Astrocyte (in vitro differentiated cells and primary cell): ENCODE results near the gene DNAJC27. TPM values are rescaled to one million over a fixed set of nuclear protein-coding genes. Genes with fewer than 3 reads are reported as not detected.

Source experiments
- DNase-seq: peaks from one replicate; pipeline ENCODE4 v3.0.0-alpha.2; 2010; ENCODE audit warnings: low read depth
- FAIRE-seq: peaks from 2 replicates; lab custom pipeline; 2011; peaks lifted over from hg19 to GRCh38; lab: Jason Lieb, UNC
- H2AFZ ChIP-seq: 2 replicates; pipeline ENCODE4 v1.6.0; 2012; ENCODE audit warnings: low read depth, low read length, inconsistent platforms
- H3K27ac ChIP-seq: 2 replicates; pipeline ENCODE4 v1.5.1; 2011; ENCODE audit warnings: low read depth, low read length, inconsistent platforms
- H3K27me3 ChIP-seq: 2 replicates; pipeline ENCODE4 v1.6.0; 2011; ENCODE audit warnings: low read length, inconsistent platforms; ENCODE audit not compliant: insufficient read depth
- H3K36me3 ChIP-seq: 2 replicates; pipeline ENCODE4 v1.5.1; 2011; ENCODE audit warnings: low read length, inconsistent platforms; ENCODE audit not compliant: insufficient read depth
- H3K4me1 ChIP-seq: 2 replicates; pipeline ENCODE4 v1.5.1; 2011; ENCODE audit warnings: low read length, inconsistent platforms; ENCODE audit not compliant: insufficient read depth
- H3K4me2 ChIP-seq: 2 replicates; pipeline ENCODE4 v1.6.0; 2012; ENCODE audit warnings: low read length, inconsistent platforms
- H3K4me3 ChIP-seq: 2 replicates; pipeline ENCODE4 v1.5.1; 2011; ENCODE audit warnings: low read depth, mild to moderate bottlenecking, low read length, inconsistent platforms; ENCODE audit not compliant: insufficient read depth
- H3K79me2 ChIP-seq: 2 replicates; pipeline ENCODE4 v1.6.0; 2012; ENCODE audit warnings: mild to moderate bottlenecking, low read length, inconsistent platforms; ENCODE audit not compliant: insufficient read depth
- H3K9ac ChIP-seq: 2 replicates; pipeline ENCODE4 v1.6.0; 2012; ENCODE audit warnings: mild to moderate bottlenecking, low read length, inconsistent platforms
- H3K9me3 ChIP-seq: 2 replicates; pipeline ENCODE4 v1.5.1; 2012; ENCODE audit warnings: low read depth, mild to moderate bottlenecking, low read length, inconsistent platforms; ENCODE audit not compliant: insufficient read depth
- H4K20me1 ChIP-seq: 2 replicates; pipeline ENCODE4 v1.6.0; 2012; ENCODE audit warnings: low read length, inconsistent platforms; ENCODE audit not compliant: insufficient read depth
- H3K27ac Mint-ChIP-seq: one replicate; pipeline ENCODE4 v1.8.0; 2021; ENCODE audit warnings: mild to moderate bottlenecking, mixed read lengths; ENCODE audit not compliant: unreplicated experiment
- H3K27me3 Mint-ChIP-seq: one replicate; pipeline ENCODE4 v1.8.0; 2021; ENCODE audit warnings: low read depth, mixed read lengths; ENCODE audit not compliant: unreplicated experiment
- H3K36me3 Mint-ChIP-seq: one replicate; pipeline ENCODE4 v1.8.0; 2021; ENCODE audit warnings: low read depth, mixed read lengths; ENCODE audit not compliant: unreplicated experiment
- H3K4me1 Mint-ChIP-seq: one replicate; pipeline ENCODE4 v1.8.0; 2021; ENCODE audit warnings: low read depth, mixed read lengths; ENCODE audit not compliant: unreplicated experiment
- H3K4me3 Mint-ChIP-seq: one replicate; pipeline ENCODE4 v1.8.0; 2021; ENCODE audit warnings: mild to moderate bottlenecking, moderate library complexity, mixed read lengths; ENCODE audit not compliant: unreplicated experiment
- H3K9me3 Mint-ChIP-seq: one replicate; pipeline ENCODE4 v1.8.0; 2021; ENCODE audit warnings: mild to moderate bottlenecking, mixed read lengths; ENCODE audit not compliant: unreplicated experiment
- EZH2 ChIP-seq: IDR thresholded peaks from 2 replicates; pipeline ENCODE4 v1.6.1; 2012; ENCODE audit warnings: mild to moderate bottlenecking, low read length, inconsistent platforms; ENCODE audit not compliant: insufficient read depth
- total RNA-seq: library from RNA; stranded (reverse); gene quantifications from 2 replicates; pipeline ENCODE4 v1.2.1, GENCODE V29; 2021
- TF ChIP-seq, protein P1 (sequence below): IDR thresholded peaks from 2 replicates; pipeline ENCODE4 v1.5.1; 2011; ENCODE audit warnings: low read depth, mild to moderate bottlenecking, inconsistent platforms, low read length, moderate library complexity; ENCODE audit not compliant: insufficient read depth

The DNAJC27 gene
- total RNA-seq, 1 donor from 2014 or later, result 3.5 TPM

DNA sequence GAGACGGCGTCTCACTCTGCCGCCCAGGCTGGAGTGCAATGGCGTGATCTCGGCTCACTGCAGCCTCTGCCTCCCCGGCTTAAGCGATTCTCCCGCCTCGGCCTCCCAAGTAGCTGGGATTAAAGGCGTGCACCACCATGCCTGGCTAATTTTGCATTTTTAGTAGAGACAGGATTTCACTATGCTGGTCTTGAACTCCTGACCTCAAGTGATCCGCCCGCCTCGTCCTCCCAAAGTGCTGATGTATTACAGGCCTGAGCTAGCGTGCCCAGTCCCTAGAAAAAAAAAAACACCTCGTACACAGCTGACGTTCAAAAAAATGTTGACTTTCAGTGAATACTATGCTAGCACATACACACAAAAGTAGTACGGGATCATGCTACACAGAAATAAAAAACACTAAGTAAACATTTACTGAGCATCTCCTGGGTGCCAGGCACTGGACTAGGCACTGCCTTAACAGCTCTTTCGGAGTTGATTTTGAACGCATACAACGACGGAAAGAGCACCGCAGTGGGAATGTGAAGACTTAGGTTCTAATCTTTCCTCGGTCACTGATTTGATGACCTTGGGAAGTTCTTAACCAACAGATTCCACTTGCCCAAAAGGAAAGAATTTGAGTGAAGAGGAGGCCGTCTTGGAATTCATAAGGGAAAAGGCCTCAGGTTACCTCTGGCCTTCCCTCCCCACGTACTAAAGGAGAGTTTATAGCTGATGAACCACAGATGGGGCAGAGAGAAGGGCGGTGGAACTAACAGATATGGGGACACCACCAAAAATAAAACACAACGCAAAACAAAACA is 1.1 kb downstream of the DNAJC27 start:
- H3K4me1 Mint-ChIP-seq, result no peaks in the 10 kb centered on the region
- H3K4me1 ChIP-seq, result no peaks in the 10 kb centered on the region
- no peaks in the 10 kb centered on the region for H3K27me3 ChIP-seq
- no peak for TF ChIP-seq EZH2
- TF ChIP-seq, protein P1, sequence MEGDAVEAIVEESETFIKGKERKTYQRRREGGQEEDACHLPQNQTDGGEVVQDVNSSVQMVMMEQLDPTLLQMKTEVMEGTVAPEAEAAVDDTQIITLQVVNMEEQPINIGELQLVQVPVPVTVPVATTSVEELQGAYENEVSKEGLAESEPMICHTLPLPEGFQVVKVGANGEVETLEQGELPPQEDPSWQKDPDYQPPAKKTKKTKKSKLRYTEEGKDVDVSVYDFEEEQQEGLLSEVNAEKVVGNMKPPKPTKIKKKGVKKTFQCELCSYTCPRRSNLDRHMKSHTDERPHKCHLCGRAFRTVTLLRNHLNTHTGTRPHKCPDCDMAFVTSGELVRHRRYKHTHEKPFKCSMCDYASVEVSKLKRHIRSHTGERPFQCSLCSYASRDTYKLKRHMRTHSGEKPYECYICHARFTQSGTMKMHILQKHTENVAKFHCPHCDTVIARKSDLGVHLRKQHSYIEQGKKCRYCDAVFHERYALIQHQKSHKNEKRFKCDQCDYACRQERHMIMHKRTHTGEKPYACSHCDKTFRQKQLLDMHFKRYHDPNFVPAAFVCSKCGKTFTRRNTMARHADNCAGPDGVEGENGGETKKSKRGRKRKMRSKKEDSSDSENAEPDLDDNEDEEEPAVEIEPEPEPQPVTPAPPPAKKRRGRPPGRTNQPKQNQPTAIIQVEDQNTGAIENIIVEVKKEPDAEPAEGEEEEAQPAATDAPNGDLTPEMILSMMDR, result no peak
- H3K36me3 Mint-ChIP-seq, result peaks cover 4% of the 10 kb centered on the region
- peak overlapping the region; percentile 90 for H3K4me2 ChIP-seq
- no peak for FAIRE-seq
- H3K27me3 Mint-ChIP-seq, result no peaks in the 10 kb centered on the region
- H3K9me3 ChIP-seq, result no peaks in the 10 kb centered on the region
- peak overlapping the region; percentile 96 for H3K27ac ChIP-seq
- peak overlapping the region; percentile 99 for H3K9ac ChIP-seq
- H3K36me3 ChIP-seq, result peaks cover 6% of the 10 kb centered on the region
- H3K4me3 Mint-ChIP-seq, result peak overlapping the region; percentile 98
- no peaks in the 10 kb centered on the region for H4K20me1 ChIP-seq
- peak; percentile 50 for DNase-seq
- peaks cover 26% of the 10 kb centered on the region for H3K79me2 ChIP-seq
- peak overlapping the region; percentile 96 for H3K27ac Mint-ChIP-seq
- peak overlapping the region; percentile 96 for H3K4me3 ChIP-seq
- peak overlapping the region; percentile 97 for H2AFZ ChIP-seq
- H3K9me3 Mint-ChIP-seq, result no peaks in the 10 kb centered on the region

GRCh38 chr2:24969784-24970183 is 2.0 kb downstream of the DNAJC27 start:
- Histone ChIP-seq H3K79me2 (peaks cover 26% of the 10 kb centered on the region), H2AFZ (no peak overlapping the region), H3K36me3 (peaks cover 6% of the 10 kb centered on the region), H3K4me2 (no peak overlapping the region), H3K9ac (no peak overlapping the region), H3K27ac (no peak overlapping the region), H3K4me3 (no peak overlapping the region), H3K27me3 (no peaks in the 10 kb centered on the region), H3K4me1 (no peaks in the 10 kb centered on the region), H3K9me3 (no peaks in the 10 kb centered on the region), H4K20me1 (no peaks in the 10 kb centered on the region)
- Mint-ChIP-seq H3K27ac (no peak overlapping the region), H3K9me3 (no peaks in the 10 kb centered on the region), H3K36me3 (peaks cover 4% of the 10 kb centered on the region), H3K4me1 (no peaks in the 10 kb centered on the region), H3K4me3 (no peak overlapping the region), H3K27me3 (no peaks in the 10 kb centered on the region)
- no peak for FAIRE-seq
- TF ChIP-seq, protein P1, result no peak
- TF ChIP-seq EZH2, result no peak
- DNase-seq, result no peak

GRCh38 chr2:24961903-24962302 is 9.9 kb downstream of the DNAJC27 start:
- no peak overlapping the region for H2AFZ ChIP-seq
- H3K9me3 Mint-ChIP-seq, result no peaks in the 10 kb centered on the region
- no peak for TF ChIP-seq EZH2
- TF ChIP-seq, protein P1, result no peak
- no peak overlapping the region for H3K4me3 ChIP-seq
- H3K27me3 Mint-ChIP-seq, result no peaks in the 10 kb centered on the region
- H3K4me2 ChIP-seq, result no peak overlapping the region
- H3K36me3 ChIP-seq, result peaks cover 10% of the 10 kb centered on the region
- no peak overlapping the region for H3K27ac Mint-ChIP-seq
- no peaks in the 10 kb centered on the region for H3K4me1 Mint-ChIP-seq
- no peaks in the 10 kb centered on the region for H3K9me3 ChIP-seq
- H3K79me2 ChIP-seq, result no peaks in the 10 kb centered on the region
- DNase-seq, result no peak
- no peak overlapping the region for H3K9ac ChIP-seq
- H3K27ac ChIP-seq, result no peak overlapping the region
- no peaks in the 10 kb centered on the region for H4K20me1 ChIP-seq
- no peaks in the 10 kb centered on the region for H3K27me3 ChIP-seq
- FAIRE-seq, result no peak
- no peaks in the 10 kb centered on the region for H3K4me1 ChIP-seq
- H3K4me3 Mint-ChIP-seq, result no peak overlapping the region
- H3K36me3 Mint-ChIP-seq, result peaks cover 11% of the 10 kb centered on the region
